Suprapubic skin (tissue), 3 donors: ENCODE data around the gene AQR.

Source experiments
- POLR2A ChIP-seq, 2 donors: fragments of 450-650 bp; IDR thresholded peaks; one replicate each; pipeline ENCODE4 v1.6.1; 2017; ENCODE audit warnings: antibody characterized with exemption in 2 of 2, mild to moderate bottlenecking in 2 of 2, moderate library complexity in 2 of 2
- TF ChIP-seq, protein P1 (sequence below), 2 donors: fragments of 200-600 bp in 1 of 2; fragments of 450-650 bp in 1 of 2; sonication (generic) in 1 of 2; IDR thresholded peaks; one replicate each; pipeline ENCODE4 v1.5.1; 2016 to 2019; ENCODE audit warnings: antibody characterized with exemption in 2 of 2, mild to moderate bottlenecking in 1 of 2, moderate library complexity in 1 of 2

DNA sequence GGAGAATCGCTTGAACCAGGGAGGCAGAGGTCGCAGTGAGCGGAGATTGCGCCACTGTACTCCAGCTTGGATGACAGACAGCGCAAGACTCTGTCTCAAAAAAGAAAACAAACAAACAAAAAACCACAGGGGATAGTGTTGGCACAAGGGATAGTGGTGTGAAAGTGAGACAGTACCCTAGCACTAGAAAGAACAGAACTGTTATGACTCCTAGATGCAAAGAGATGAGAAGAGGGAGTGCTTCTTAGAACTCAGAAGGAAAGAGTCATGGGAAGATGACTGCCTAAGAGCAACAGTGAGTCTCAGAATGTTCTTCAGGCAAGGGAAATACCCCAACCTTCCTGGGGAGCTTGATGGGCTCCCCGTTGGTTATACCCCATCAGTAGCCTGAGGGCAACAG lies 36.4 kb upstream of the AQR start:
- TF ChIP-seq, protein P1, sequence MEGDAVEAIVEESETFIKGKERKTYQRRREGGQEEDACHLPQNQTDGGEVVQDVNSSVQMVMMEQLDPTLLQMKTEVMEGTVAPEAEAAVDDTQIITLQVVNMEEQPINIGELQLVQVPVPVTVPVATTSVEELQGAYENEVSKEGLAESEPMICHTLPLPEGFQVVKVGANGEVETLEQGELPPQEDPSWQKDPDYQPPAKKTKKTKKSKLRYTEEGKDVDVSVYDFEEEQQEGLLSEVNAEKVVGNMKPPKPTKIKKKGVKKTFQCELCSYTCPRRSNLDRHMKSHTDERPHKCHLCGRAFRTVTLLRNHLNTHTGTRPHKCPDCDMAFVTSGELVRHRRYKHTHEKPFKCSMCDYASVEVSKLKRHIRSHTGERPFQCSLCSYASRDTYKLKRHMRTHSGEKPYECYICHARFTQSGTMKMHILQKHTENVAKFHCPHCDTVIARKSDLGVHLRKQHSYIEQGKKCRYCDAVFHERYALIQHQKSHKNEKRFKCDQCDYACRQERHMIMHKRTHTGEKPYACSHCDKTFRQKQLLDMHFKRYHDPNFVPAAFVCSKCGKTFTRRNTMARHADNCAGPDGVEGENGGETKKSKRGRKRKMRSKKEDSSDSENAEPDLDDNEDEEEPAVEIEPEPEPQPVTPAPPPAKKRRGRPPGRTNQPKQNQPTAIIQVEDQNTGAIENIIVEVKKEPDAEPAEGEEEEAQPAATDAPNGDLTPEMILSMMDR (IDR thresholded peaks at IDR 0.05): no peak
- TF ChIP-seq POLR2A (IDR thresholded peaks at IDR 0.05): no peak
